HG02642 (cell line): ENCODE measurements around the gene HECW1.

Source experiments
- ATAC-seq: cut with Tn5 transposase; IDR thresholded peaks from one replicate; pipeline ENCODE4 v1.9.1; 2021; ENCODE audit warnings: mild to moderate bottlenecking; ENCODE audit not compliant: unreplicated experiment, poor library complexity

HECW1 gene

GRCh38 chr7:43395351-43395750 lies 282.9 kb downstream of the HECW1 start:
- no peak for ATAC-seq

- ATAC-seq: no peak
Measured at GRCh38 chr7:43396187-43396740, 283.8 kb downstream of the HECW1 start.

- no peak for ATAC-seq
Measured at GRCh38 chr7:43398831-43399230, 286.4 kb downstream of the HECW1 start.

GRCh38 chr7:43405948-43406347 lies 293.5 kb downstream of the HECW1 start:
- ATAC-seq: no peak

- no peak for ATAC-seq
Measured at GRCh38 chr7:43406961-43407360, 294.5 kb downstream of the HECW1 start.

- ATAC-seq: no peak
Measured at GRCh38 chr7:43408981-43409380, 296.5 kb downstream of the HECW1 start.

GRCh38 chr7:43417455-43417854 lies 305.0 kb downstream of the HECW1 start:
- no peak for ATAC-seq

GRCh38 chr7:43430411-43430810 lies 318.0 kb downstream of the HECW1 start:
- no peak for ATAC-seq

- no peak for ATAC-seq
Measured at GRCh38 chr7:43431020-43431595, 318.7 kb downstream of the HECW1 start.

GRCh38 chr7:43433639-43434038 lies 321.2 kb downstream of the HECW1 start:
- ATAC-seq: no peak

GRCh38 chr7:43437001-43437400 lies 324.6 kb downstream of the HECW1 start:
- ATAC-seq: no peak

- no peak for ATAC-seq
Measured at GRCh38 chr7:43438897-43439479, 326.5 kb downstream of the HECW1 start.

- ATAC-seq: peak; percentile 68
Measured at GRCh38 chr7:43439631-43440401, 327.4 kb downstream of the HECW1 start.

GRCh38 chr7:43441231-43442130 lies 329.0 kb downstream of the HECW1 start:
- no peak for ATAC-seq

GRCh38 chr7:43443381-43443780 lies 330.9 kb downstream of the HECW1 start:
- no peak for ATAC-seq

GRCh38 chr7:43444711-43445578 lies 332.5 kb downstream of the HECW1 start:
- no peak for ATAC-seq

- ATAC-seq: no peak
Measured at GRCh38 chr7:43449577-43449976, 337.1 kb downstream of the HECW1 start.

GRCh38 chr7:43450894-43451293 lies 338.4 kb downstream of the HECW1 start:
- no peak for ATAC-seq

- no peak for ATAC-seq
Measured at GRCh38 chr7:43454936-43455518, 342.6 kb downstream of the HECW1 start.
